Smooth muscle cell (in vitro differentiated cells): Measurements from ENCODE around the gene STAM2. TPM values are rescaled to one million over a fixed set of nuclear protein-coding genes. Genes with fewer than 3 reads are reported as not detected.
A peak's percentile ranks its signal among the peaks of the same experiment; 100 is the strongest.

ENCODE experiments used
- DNase-seq: peaks from one replicate; lab custom pipeline; 2025; ENCODE audit not compliant: unreplicated experiment; lab: John Stamatoyannopoulos, UW
- H2AFZ ChIP-seq: fragments of 200-600 bp; sonication (generic); 2 replicates; pipeline ENCODE4 v1.6.0; 2016; ENCODE audit warnings: antibody characterized with exemption, low read depth, mild to moderate bottlenecking
- H3F3A ChIP-seq: fragments of 200-600 bp; sonication (generic); 2 replicates; pipeline ENCODE4 v1.6.0; 2017; ENCODE audit warnings: antibody characterized with exemption, low read depth
- H3K27ac ChIP-seq: fragments of 200-600 bp; sonication (generic); 2 replicates; pipeline ENCODE4 v1.5.1; 2016; ENCODE audit warnings: low read depth, mild to moderate bottlenecking
- H3K27me3 ChIP-seq: fragments of 200-600 bp; sonication (generic); 2 replicates; pipeline ENCODE4 v1.6.1; 2016; ENCODE audit warnings: low read depth, mild to moderate bottlenecking
- H3K36me3 ChIP-seq: fragments of 200-600 bp; sonication (generic); 2 replicates; pipeline ENCODE4 v1.5.1; 2016; ENCODE audit warnings: low read depth
- H3K4me1 ChIP-seq: fragments of 200-600 bp; sonication (generic); 2 replicates; pipeline ENCODE4 v1.5.1; 2016; ENCODE audit warnings: low read depth
- H3K4me2 ChIP-seq: fragments of 200-600 bp; sonication (generic); 2 replicates; pipeline ENCODE4 v1.6.0; 2016; ENCODE audit warnings: mild to moderate bottlenecking
- H3K4me3 ChIP-seq: fragments of 200-600 bp; sonication (generic); 2 replicates; pipeline ENCODE4 v1.5.1; 2016; ENCODE audit warnings: mild to moderate bottlenecking
- H3K79me2 ChIP-seq: fragments of 200-600 bp; sonication (generic); 2 replicates; pipeline ENCODE4 v1.6.0; 2016; ENCODE audit warnings: low read depth, mild to moderate bottlenecking
- H3K9ac ChIP-seq: fragments of 200-600 bp; sonication (generic); 2 replicates; pipeline ENCODE4 v1.6.0; 2016; ENCODE audit warnings: low read depth
- H3K9me3 ChIP-seq: fragments of 200-600 bp; sonication (generic); replicated peaks from 2 replicates; pipeline ENCODE4 v1.5.1; 2016; ENCODE audit warnings: low read depth
- H4K20me1 ChIP-seq: fragments of 200-600 bp; sonication (generic); 2 replicates; pipeline ENCODE4 v1.6.0; 2016; ENCODE audit warnings: low read depth
- WGBS: methylation state at CpG from one replicate; pipeline ENCODE4 v1.1.7; 2016; ENCODE audit warnings: low lambda C conversion rate; 5-methylcytosine and 5-hydroxymethylcytosine counted together
- polyA plus RNA-seq: library from polyadenylated mRNA; unstranded; fragments of >200 nt; fragmentation: Nextera tagmentation; extraction: Ambion mirVana; gene quantifications from 2 replicates; pipeline ENCODE4 v1.2.1, GENCODE V29; 2016
- total RNA-seq: library from RNA; depleted of rRNA; stranded (reverse); fragments of >200 nt; gene quantifications from 2 replicates; pipeline ENCODE4 v1.2.3, GENCODE V29; 2014
- TF ChIP-seq, protein P1 (sequence below): fragments of 200-600 bp; sonication (generic); IDR thresholded peaks from 2 replicates; pipeline ENCODE4 v1.5.1; 2017; ENCODE audit warnings: borderline replicate concordance, mild to moderate bottlenecking, antibody characterized with exemption; ENCODE audit not compliant: insufficient read depth, poor library complexity, severe bottlenecking

STAM2 gene
- total and polyA plus RNA-seq, 2 experiments from 2014 or later, result 12.2 to 58.2 TPM

DNA sequence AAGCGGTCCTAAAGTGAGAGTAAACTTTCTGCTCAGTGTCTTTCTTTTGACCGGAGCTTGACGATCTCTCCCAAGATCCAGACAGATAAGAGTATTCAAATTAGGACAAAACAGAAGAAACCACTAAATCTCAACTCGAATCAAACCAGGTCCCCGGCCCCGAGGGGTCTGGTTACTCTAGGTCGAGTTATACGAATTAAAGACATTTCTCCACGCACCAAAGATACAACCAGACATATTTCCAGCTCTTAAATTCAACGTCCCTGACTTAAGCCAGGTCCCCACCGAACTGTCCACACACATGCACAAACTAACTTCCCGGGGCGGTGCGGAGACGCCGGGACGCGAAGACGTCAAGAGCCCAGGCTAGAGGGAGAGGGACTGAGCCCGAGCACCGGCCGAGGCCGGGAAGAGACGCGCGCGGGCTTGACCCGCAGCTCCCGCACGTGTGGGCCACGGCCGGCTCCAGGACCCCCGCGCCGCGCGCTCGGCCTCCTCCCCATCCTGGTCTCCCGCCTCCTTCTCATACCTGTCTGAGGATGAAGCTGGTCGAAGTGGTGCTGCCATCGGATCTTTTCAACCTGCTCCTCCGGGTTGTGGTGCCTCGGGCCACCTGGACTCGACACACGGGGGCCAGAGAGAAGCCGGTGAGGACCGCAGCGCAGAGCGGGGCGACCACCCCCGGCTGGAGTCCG lies 77.6 kb downstream of the STAM2 start:
- peaks cover 7% of the 10 kb centered on the region for H3F3A ChIP-seq
- H3K36me3 ChIP-seq, result no peaks in the 10 kb centered on the region
- H3K4me1 ChIP-seq, result peaks cover 6% of the 10 kb centered on the region
- peak overlapping the region; percentile 98 for H3K4me2 ChIP-seq
- peaks cover 37% of the 10 kb centered on the region for H3K27me3 ChIP-seq
- TF ChIP-seq, protein P1, sequence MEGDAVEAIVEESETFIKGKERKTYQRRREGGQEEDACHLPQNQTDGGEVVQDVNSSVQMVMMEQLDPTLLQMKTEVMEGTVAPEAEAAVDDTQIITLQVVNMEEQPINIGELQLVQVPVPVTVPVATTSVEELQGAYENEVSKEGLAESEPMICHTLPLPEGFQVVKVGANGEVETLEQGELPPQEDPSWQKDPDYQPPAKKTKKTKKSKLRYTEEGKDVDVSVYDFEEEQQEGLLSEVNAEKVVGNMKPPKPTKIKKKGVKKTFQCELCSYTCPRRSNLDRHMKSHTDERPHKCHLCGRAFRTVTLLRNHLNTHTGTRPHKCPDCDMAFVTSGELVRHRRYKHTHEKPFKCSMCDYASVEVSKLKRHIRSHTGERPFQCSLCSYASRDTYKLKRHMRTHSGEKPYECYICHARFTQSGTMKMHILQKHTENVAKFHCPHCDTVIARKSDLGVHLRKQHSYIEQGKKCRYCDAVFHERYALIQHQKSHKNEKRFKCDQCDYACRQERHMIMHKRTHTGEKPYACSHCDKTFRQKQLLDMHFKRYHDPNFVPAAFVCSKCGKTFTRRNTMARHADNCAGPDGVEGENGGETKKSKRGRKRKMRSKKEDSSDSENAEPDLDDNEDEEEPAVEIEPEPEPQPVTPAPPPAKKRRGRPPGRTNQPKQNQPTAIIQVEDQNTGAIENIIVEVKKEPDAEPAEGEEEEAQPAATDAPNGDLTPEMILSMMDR, result no peak
- H3K79me2 ChIP-seq, result no peaks in the 10 kb centered on the region
- H4K20me1 ChIP-seq, result no peaks in the 10 kb centered on the region
- no peak for DNase-seq
- H3K4me3 ChIP-seq, result peak overlapping the region; percentile 66
- WGBS, result 1% methylated on average over 50 of the region's 52 CpGs
- H3K9ac ChIP-seq, result no peak overlapping the region
- H3K9me3 ChIP-seq, result no peaks in the 10 kb centered on the region
- peak overlapping the region; percentile 10 for H2AFZ ChIP-seq
- H3K27ac ChIP-seq, result no peak overlapping the region

DNA sequence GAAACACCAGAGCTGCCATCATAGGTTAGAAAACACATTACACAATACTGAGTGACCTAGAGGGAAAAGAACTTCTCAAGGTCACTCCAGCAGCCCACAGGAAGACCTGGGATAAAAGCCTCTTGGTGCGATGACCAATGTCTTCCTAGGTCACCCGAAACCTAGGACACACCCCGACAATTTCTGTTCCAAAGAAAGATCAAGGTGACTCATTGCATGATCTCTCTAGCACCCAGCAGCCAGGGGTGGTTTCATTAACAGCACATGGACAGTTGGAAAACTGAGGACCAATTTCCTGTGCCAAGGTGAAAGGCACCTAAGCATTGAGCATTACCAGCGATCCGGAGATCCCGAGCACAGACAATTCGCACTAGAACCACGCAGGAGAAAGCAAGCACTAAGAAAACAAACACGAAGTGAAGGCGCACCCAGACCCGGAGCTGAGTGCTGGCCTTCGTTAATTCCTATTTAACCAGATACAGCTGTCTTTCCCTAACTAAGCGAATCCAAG lies 78.2 kb downstream of the STAM2 start:
- peaks cover 7% of the 10 kb centered on the region for H3F3A ChIP-seq
- no peak overlapping the region for H3K9ac ChIP-seq
- DNase-seq, result no peak
- TF ChIP-seq, protein P1, result no peak
- 12% methylated on average over 13 of the region's 13 CpGs for WGBS
- H3K9me3 ChIP-seq, result no peaks in the 10 kb centered on the region
- peak overlapping the region; percentile 98 for H3K4me2 ChIP-seq
- no peaks in the 10 kb centered on the region for H3K79me2 ChIP-seq
- H3K36me3 ChIP-seq, result no peaks in the 10 kb centered on the region
- peaks cover 37% of the 10 kb centered on the region for H3K27me3 ChIP-seq
- H3K4me3 ChIP-seq, result peak overlapping the region; percentile 66
- H2AFZ ChIP-seq, result peak overlapping the region; percentile 10
- no peak overlapping the region for H3K27ac ChIP-seq
- peaks cover 6% of the 10 kb centered on the region for H3K4me1 ChIP-seq
- H4K20me1 ChIP-seq, result no peaks in the 10 kb centered on the region

DNA sequence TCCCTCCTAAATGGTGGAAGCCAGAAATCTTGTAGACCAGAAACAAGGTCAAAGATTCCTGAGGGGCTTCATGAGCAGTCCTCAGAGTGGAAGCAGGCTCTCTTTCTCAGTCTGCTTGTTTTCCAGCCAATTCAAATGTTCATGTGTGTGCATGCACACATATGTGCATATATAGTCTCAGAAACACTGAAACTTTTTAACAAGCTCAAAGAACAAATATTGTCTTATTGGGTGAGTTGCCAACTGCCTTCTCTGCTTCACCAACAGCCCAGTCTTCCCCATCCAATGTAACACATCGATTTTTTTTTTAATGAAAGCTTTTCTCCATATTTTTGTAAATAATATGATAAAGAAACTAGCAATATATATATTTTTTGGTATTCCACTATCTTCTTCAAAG lies 80.4 kb downstream of the STAM2 start:
- no peak overlapping the region for H3K27ac ChIP-seq
- no peak for DNase-seq
- H3F3A ChIP-seq, result peaks cover 7% of the 10 kb centered on the region
- H3K4me3 ChIP-seq, result no peak overlapping the region
- WGBS, result 90% methylated on average over 1 of the region's 1 CpG
- TF ChIP-seq, protein P1, result no peak
- peaks cover 19% of the 10 kb centered on the region for H3K27me3 ChIP-seq
- H3K4me1 ChIP-seq, result peaks cover 6% of the 10 kb centered on the region
- no peaks in the 10 kb centered on the region for H3K9me3 ChIP-seq
- no peak overlapping the region for H2AFZ ChIP-seq
- no peak overlapping the region for H3K9ac ChIP-seq
- H3K4me2 ChIP-seq, result no peak overlapping the region
- no peaks in the 10 kb centered on the region for H3K79me2 ChIP-seq
- no peaks in the 10 kb centered on the region for H3K36me3 ChIP-seq
- no peaks in the 10 kb centered on the region for H4K20me1 ChIP-seq

DNA sequence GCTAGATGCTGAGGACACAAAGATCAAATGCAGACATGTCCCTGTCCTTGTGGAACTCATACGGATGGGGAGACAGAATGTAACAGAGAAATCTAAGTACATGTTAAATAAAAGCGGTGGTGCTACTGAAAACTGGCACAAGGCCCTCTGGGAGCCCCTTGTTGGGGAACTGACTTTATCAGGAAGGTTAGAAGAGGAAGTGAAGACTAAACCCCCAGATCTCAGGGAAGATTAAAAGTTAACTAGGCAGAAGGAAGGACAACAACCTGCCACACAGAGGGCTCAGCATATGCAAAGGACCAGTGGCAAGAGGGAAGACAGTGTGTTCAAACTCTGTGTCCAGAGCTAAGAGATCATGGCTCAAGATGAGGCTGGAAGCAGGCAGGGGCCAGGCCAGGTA lies 81.5 kb downstream of the STAM2 start:
- Histone ChIP-seq H3K4me2 (no peak overlapping the region), H3K9me3 (no peaks in the 10 kb centered on the region), H3K4me1 (no peaks in the 10 kb centered on the region), H3F3A (peaks cover 7% of the 10 kb centered on the region), H3K27ac (no peak overlapping the region), H4K20me1 (no peaks in the 10 kb centered on the region), H3K4me3 (no peak overlapping the region), H3K27me3 (peaks cover 7% of the 10 kb centered on the region), H3K36me3 (no peaks in the 10 kb centered on the region), H3K9ac (no peak overlapping the region), H3K79me2 (no peaks in the 10 kb centered on the region), H2AFZ (no peak overlapping the region)
- DNase-seq, result no peak
- WGBS, result 93% methylated on average over 2 of the region's 2 CpGs
- TF ChIP-seq, protein P1, result no peak
